Measurements from ENCODE around the gene ERP29. TPM values are rescaled to one million over a fixed set of nuclear protein-coding genes. Genes with fewer than 3 reads are reported as not detected.

Gene ERP29
- total and polyA plus RNA-seq, 2 of the 13 experiments (the other 11 are each of a cell fraction or from before 2014, with no cell fraction given): 111 to 147 TPM

- no peak for TF ChIP-seq ZNF557 (CRISPR knock-in tag; IDR thresholded peaks at IDR 0.05)
- TF ChIP-seq, protein P1, sequence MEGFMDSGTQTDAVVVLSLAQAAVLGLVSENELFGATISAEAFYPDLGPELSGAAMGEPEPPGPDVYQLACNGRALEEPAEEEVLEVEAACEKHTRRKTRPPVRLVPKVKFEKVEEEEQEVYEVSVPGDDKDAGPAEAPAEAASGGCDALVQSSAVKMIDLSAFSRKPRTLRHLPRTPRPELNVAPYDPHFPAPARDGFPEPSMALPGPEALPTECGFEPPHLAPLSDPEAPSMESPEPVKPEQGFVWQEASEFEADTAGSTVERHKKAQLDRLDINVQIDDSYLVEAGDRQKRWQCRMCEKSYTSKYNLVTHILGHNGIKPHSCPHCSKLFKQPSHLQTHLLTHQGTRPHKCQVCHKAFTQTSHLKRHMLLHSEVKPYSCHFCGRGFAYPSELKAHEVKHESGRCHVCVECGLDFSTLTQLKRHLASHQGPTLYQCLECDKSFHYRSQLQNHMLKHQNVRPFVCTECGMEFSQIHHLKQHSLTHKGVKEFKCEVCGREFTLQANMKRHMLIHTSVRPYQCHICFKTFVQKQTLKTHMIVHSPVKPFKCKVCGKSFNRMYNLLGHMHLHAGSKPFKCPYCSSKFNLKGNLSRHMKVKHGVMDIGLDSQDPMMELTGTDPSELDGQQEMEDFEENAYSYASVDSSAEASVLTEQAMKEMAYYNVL (CRISPR knock-in tag; IDR thresholded peaks at IDR 0.05; ENCODE audit: borderline replicate concordance): peak; percentile 30; the same call in 1 of the 2 replicates
- no peak for TF ChIP-seq XBP1 (CRISPR knock-in tag; IDR thresholded peaks at IDR 0.05)
- peak; percentile 59 for TF ChIP-seq CCDC6 (CRISPR knock-in tag; IDR thresholded peaks at IDR 0.05)
- no peak for TF ChIP-seq MAFG (CRISPR knock-in tag; IDR thresholded peaks at IDR 0.05)
- TF ChIP-seq SKIL (CRISPR knock-in tag; IDR thresholded peaks at IDR 0.05; ENCODE audit: borderline replicate concordance): peak; percentile 47; the same call in 1 of the 2 replicates
- no peak for TF ChIP-seq SIX1 (CRISPR knock-in tag; IDR thresholded peaks at IDR 0.05; ENCODE audit: borderline replicate concordance)
- peak; percentile 78 for TF ChIP-seq POLR2AphosphoS5 (IDR thresholded peaks at IDR 0.05; ENCODE audit: low read depth, low read length)
- peak; percentile 87 for TF ChIP-seq SRSF1 (optimal IDR thresholded peaks at IDR 0.05; ENCODE audit: low read depth, low read length)
- no peak for TF ChIP-seq ESRRA (CRISPR knock-in tag; IDR thresholded peaks at IDR 0.05; ENCODE audit: low read depth)
- 0 out of 2 replicates have a peak, but pooled peaks have one; percentile 14 for TF ChIP-seq CBFB (CRISPR knock-in tag; IDR thresholded peaks at IDR 0.05)
- peak; percentile 34 for TF ChIP-seq TAF15 (IDR thresholded peaks at IDR 0.05; ENCODE audit: low read depth, low read length, poor library complexity, severe bottlenecking)
- TF ChIP-seq MED13 (CRISPR knock-in tag; IDR thresholded peaks at IDR 0.05): no peak
- peak; percentile 27; the same call in 1 of the 2 replicates for TF ChIP-seq ZC3H13 (CRISPR knock-in tag; IDR thresholded peaks at IDR 0.05)
- TF ChIP-seq, protein P2, sequence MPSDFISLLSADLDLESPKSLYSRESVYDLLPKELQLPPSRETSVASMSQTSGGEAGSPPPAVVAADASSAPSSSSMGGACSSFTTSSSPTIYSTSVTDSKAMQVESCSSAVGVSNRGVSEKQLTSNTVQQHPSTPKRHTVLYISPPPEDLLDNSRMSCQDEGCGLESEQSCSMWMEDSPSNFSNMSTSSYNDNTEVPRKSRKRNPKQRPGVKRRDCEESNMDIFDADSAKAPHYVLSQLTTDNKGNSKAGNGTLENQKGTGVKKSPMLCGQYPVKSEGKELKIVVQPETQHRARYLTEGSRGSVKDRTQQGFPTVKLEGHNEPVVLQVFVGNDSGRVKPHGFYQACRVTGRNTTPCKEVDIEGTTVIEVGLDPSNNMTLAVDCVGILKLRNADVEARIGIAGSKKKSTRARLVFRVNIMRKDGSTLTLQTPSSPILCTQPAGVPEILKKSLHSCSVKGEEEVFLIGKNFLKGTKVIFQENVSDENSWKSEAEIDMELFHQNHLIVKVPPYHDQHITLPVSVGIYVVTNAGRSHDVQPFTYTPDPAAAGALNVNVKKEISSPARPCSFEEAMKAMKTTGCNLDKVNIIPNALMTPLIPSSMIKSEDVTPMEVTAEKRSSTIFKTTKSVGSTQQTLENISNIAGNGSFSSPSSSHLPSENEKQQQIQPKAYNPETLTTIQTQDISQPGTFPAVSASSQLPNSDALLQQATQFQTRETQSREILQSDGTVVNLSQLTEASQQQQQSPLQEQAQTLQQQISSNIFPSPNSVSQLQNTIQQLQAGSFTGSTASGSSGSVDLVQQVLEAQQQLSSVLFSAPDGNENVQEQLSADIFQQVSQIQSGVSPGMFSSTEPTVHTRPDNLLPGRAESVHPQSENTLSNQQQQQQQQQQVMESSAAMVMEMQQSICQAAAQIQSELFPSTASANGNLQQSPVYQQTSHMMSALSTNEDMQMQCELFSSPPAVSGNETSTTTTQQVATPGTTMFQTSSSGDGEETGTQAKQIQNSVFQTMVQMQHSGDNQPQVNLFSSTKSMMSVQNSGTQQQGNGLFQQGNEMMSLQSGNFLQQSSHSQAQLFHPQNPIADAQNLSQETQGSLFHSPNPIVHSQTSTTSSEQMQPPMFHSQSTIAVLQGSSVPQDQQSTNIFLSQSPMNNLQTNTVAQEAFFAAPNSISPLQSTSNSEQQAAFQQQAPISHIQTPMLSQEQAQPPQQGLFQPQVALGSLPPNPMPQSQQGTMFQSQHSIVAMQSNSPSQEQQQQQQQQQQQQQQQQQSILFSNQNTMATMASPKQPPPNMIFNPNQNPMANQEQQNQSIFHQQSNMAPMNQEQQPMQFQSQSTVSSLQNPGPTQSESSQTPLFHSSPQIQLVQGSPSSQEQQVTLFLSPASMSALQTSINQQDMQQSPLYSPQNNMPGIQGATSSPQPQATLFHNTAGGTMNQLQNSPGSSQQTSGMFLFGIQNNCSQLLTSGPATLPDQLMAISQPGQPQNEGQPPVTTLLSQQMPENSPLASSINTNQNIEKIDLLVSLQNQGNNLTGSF (CRISPR knock-in tag; IDR thresholded peaks at IDR 0.05): no peak
- TF ChIP-seq NFYB (CRISPR knock-in tag; IDR thresholded peaks at IDR 0.05): peak; percentile 37; the same call in 1 of the 2 replicates
- no peak; the same call in none of the 2 replicates for TF ChIP-seq ZNF251 (CRISPR knock-in tag; IDR thresholded peaks at IDR 0.05)
- no peak for TF ChIP-seq SNAI1 (CRISPR knock-in tag; IDR thresholded peaks at IDR 0.05; ENCODE audit: borderline replicate concordance)
- TF ChIP-seq FOXJ3 (CRISPR knock-in tag; IDR thresholded peaks at IDR 0.05; ENCODE audit: borderline replicate concordance): no peak
- no peak for TF ChIP-seq JUND (CRISPR knock-in tag; IDR thresholded peaks at IDR 0.05)
- no peak for TF ChIP-seq NFIC (IDR thresholded peaks at IDR 0.05; ENCODE audit: low read length)
These were observed 576 bp downstream of the ERP29 start (continued) for GRCh38 chr12:112013601-112014402.
